Mesendoderm (in vitro differentiated cells): ENCODE data around the gene BTBD16.

Experiments used
- DNase-seq: peaks from one replicate; pipeline ENCODE4 v3.0.0; 2013
- H2AK5ac ChIP-seq: 2 replicates; pipeline ENCODE4 v1.6.1; 2013; ENCODE audit warnings: low read length, inconsistent platforms
- H2BK120ac ChIP-seq: 2 replicates; pipeline ENCODE4 v1.6.1; 2013; ENCODE audit warnings: low read depth, mild to moderate bottlenecking, low read length, moderate library complexity, mixed read lengths
- H2BK15ac ChIP-seq: replicated peaks from 2 replicates; pipeline ENCODE4 v1.6.1; 2013; ENCODE audit warnings: low read depth, mild to moderate bottlenecking, moderate library complexity
- H2BK5ac ChIP-seq: 2 replicates; pipeline ENCODE4 v1.6.1; 2013; ENCODE audit warnings: low read length, inconsistent platforms
- H3K18ac ChIP-seq: 2 replicates; pipeline ENCODE4 v1.6.1; 2013; ENCODE audit warnings: mild to moderate bottlenecking, low read length, mixed read lengths
- H3K23ac ChIP-seq: one replicate; pipeline ENCODE4 v1.6.1; 2013; ENCODE audit warnings: low read length
- H3K27ac ChIP-seq: 2 replicates; pipeline ENCODE4 v1.5.1; 2013; ENCODE audit warnings: low read depth, mild to moderate bottlenecking, inconsistent platforms, low read length, moderate library complexity
- H3K27me3 ChIP-seq: 2 replicates; pipeline ENCODE4 v1.6.1; 2013; ENCODE audit warnings: low read length, control low read depth, mild to moderate bottlenecking, inconsistent platforms; ENCODE audit not compliant: insufficient read depth, poor library complexity
- H3K36me3 ChIP-seq: 2 replicates; pipeline ENCODE4 v1.6.1; 2013; ENCODE audit warnings: low read length, inconsistent platforms; ENCODE audit not compliant: control insufficient read depth, insufficient read depth
- H3K4ac ChIP-seq: one replicate; pipeline ENCODE4 v1.6.1; 2013; ENCODE audit warnings: low read depth, mild to moderate bottlenecking, low read length, moderate library complexity
- H3K4me1 ChIP-seq: 2 replicates; pipeline ENCODE4 v1.6.1; 2013; ENCODE audit warnings: low read depth, low read length, inconsistent platforms; ENCODE audit not compliant: control insufficient read depth
- H3K4me2 ChIP-seq: 2 replicates; pipeline ENCODE4 v1.6.1; 2013; ENCODE audit warnings: low read length
- H3K4me3 ChIP-seq: 2 replicates; pipeline ENCODE4 v1.5.1; 2013; ENCODE audit warnings: mild to moderate bottlenecking, low read length
- H3K56ac ChIP-seq: one replicate; pipeline ENCODE4 v1.6.1; 2013; ENCODE audit warnings: low read length
- H3K79me1 ChIP-seq: 2 replicates; pipeline ENCODE4 v1.6.1; 2013; ENCODE audit warnings: low read length, inconsistent platforms
- H3K79me2 ChIP-seq: 2 replicates; pipeline ENCODE4 v1.6.1; 2013; ENCODE audit warnings: mild to moderate bottlenecking, low read length; ENCODE audit not compliant: control insufficient read depth, insufficient read depth
- H3K9ac ChIP-seq: 2 replicates; pipeline ENCODE4 v1.6.1; 2013; ENCODE audit warnings: low read length, inconsistent platforms
- H4K5ac ChIP-seq: one replicate; pipeline ENCODE4 v1.6.1; 2013; ENCODE audit warnings: low read length
- H4K8ac ChIP-seq: one replicate; pipeline ENCODE4 v1.6.1; 2013; ENCODE audit warnings: low read depth, mild to moderate bottlenecking, control low read depth, low read length, moderate library complexity
- WGBS: extraction: QIAGEN DNeasy Blood & Tissue Kit; methylation state at CpG from one replicate; pipeline ENCODE4 v1.1.7; 2013; ENCODE audit warnings: low lambda C conversion rate, missing lambda C conversion rate; ENCODE audit not compliant: insufficient coverage; ENCODE audit errors: extremely low coverage; 5-methylcytosine and 5-hydroxymethylcytosine counted together

Gene BTBD16

DNA sequence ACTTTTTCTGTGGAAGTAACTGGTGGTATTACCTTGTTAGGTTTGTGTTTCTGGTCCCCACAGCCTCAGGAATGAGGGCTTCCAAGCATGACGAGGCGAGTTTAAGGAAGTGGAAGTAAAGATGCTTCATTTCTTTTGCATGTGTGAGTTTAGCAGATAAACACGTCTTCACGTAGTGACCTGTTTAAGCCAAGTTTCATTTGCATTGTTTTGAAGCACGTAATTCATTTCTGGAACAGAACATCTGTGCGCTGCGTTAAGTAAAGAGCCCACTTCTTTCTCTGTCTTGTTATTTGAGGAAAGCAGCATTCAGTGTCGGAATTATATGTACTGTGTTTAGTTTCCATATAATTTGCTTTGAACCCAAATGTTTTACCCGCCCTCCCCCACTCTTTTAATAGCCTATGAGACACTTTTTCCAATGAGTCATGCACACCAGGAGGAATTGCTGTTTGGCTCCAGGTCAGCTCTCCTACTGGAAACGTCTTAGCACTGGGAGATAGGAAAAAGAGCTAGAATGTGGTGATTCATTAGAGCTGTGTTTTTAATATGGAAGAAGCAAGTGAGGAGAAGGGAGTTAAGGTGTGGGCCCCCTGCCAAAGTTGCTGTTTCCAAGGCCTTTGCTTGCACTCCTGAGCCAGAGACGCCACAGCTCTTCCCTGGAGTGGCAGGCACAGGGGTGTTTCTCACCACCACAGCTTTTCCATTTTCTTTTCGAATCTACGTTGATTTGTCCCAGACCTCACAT is 36.7 kb downstream of the BTBD16 start:
- Histone ChIP-seq H3K27ac (no peak overlapping the region), H3K79me2 (no peaks in the 10 kb centered on the region)

DNA sequence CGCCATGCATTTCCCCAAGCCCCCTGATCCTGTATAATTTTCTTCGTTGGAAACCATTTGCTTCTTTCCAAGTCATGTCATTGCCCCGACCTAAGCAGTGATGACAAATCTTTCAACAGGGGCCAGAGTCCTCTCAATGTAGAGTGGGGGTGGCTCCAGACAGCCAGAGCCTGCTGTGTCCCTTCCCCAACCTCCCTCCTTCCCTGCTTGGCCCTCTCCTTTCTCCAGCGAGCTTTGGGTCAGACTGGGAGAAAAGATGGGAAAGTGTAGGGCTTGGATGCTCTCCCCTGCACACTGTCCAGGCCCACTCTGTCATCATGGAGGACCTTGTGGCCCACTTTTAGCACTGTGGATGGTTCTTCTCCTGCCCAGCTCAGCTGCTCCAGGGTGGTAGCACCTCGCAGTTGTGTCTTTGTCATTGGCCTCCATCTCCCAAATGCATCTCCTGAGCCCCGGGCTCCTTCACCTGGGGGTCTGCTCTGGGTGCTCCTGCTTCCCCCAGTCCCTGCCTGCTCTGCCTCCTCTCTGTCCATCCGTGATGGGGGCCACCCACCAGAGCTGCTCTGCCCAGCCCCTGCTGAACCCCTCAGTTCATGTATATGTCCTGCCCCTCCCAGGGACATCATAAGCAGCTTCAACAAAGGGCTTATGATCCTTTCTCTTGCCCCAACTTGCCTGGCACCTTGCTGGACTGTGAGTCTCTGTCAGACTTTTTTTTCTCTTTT is 37.5 kb downstream of the BTBD16 start:
- H3K4me3 ChIP-seq = no peak overlapping the region
- H3K18ac ChIP-seq = no peak overlapping the region
- H4K8ac ChIP-seq = no peak overlapping the region
- peaks cover 2% of the 10 kb centered on the region for H3K4me1 ChIP-seq
- H3K27ac ChIP-seq = no peak overlapping the region
- WGBS = no CpG with 5 or more reads among the region's 7 CpGs
- DNase-seq = no peak
- H3K4ac ChIP-seq = no peak overlapping the region
- H2BK5ac ChIP-seq = no peak overlapping the region
- H3K56ac ChIP-seq = no peak overlapping the region
- H2BK15ac ChIP-seq = no peak overlapping the region
- H3K23ac ChIP-seq = no peak overlapping the region
- no peaks in the 10 kb centered on the region for H3K79me1 ChIP-seq
- H3K36me3 ChIP-seq = no peaks in the 10 kb centered on the region
- no peak overlapping the region for H4K5ac ChIP-seq
- no peaks in the 10 kb centered on the region for H3K27me3 ChIP-seq
- no peak overlapping the region for H3K9ac ChIP-seq
- H2BK120ac ChIP-seq = no peak overlapping the region
- no peak overlapping the region for H3K4me2 ChIP-seq
- no peaks in the 10 kb centered on the region for H3K79me2 ChIP-seq
- H2AK5ac ChIP-seq = no peak overlapping the region

More for the DNA sequence above, 36.7 kb downstream of the BTBD16 start:
- H3K18ac ChIP-seq = no peak overlapping the region
- H4K5ac ChIP-seq = no peak overlapping the region
- H3K23ac ChIP-seq = peak overlapping the region; percentile 57
- no peaks in the 10 kb centered on the region for H3K79me1 ChIP-seq
- H3K27me3 ChIP-seq = no peaks in the 10 kb centered on the region
- no peak overlapping the region for H3K4ac ChIP-seq
- H3K4me1 ChIP-seq = peaks cover 2% of the 10 kb centered on the region
- H2BK15ac ChIP-seq = no peak overlapping the region
- peak; percentile 68 for DNase-seq
- H3K4me3 ChIP-seq = no peak overlapping the region
- no peaks in the 10 kb centered on the region for H3K36me3 ChIP-seq
- H4K8ac ChIP-seq = no peak overlapping the region
- no peak overlapping the region for H2BK120ac ChIP-seq
- no peak overlapping the region for H3K4me2 ChIP-seq
- no peak overlapping the region for H2AK5ac ChIP-seq
- no CpG with 5 or more reads among the region's 13 CpGs for WGBS
- H3K9ac ChIP-seq = no peak overlapping the region
- H3K56ac ChIP-seq = no peak overlapping the region
- no peak overlapping the region for H2BK5ac ChIP-seq

DNA sequence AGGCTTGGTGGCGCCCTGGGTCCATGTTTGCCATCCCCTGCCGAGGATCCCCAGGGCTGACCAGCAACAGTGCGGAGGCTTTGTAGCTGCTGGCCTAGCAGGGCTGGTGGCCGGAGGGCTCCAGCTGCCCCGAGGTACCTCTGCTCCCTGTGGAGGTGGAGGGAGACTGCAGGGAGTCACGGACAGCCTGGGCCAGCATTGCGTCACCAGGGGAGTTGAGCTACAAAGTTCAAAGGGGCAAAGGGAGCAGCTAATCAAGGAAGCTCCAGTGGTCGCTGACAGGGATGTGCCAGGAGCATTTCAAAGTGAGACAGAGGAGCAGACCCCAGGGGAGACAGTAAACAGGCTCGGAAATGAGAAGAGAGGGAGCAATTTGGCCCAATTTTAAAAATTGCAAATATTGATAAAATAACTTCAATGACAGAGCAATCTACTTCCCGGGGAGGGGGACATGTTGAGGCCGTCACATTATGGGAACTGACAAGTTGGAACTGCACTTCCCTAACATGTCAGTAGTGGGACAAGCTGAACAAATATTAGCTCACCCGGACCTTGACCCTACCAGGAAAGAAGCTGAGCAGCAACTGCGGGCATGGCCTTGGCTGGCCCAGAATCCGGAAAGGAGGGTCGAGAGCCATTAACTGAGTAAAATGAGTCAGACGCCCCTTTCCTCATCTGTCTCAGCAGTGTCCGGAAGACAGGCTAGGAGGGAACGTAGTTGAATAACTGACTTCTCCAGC is 39.4 kb downstream of the BTBD16 start:
- Histone ChIP-seq H3K79me1 (no peaks in the 10 kb centered on the region), H2BK15ac (no peak overlapping the region), H2BK5ac (no peak overlapping the region), H3K4ac (no peak overlapping the region), H4K5ac (no peak overlapping the region), H3K79me2 (no peaks in the 10 kb centered on the region), H3K9ac (no peak overlapping the region), H3K4me2 (no peak overlapping the region), H3K4me1 (peaks cover 2% of the 10 kb centered on the region), H3K4me3 (no peak overlapping the region), H3K27me3 (no peaks in the 10 kb centered on the region), H2AK5ac (no peak overlapping the region), H3K23ac (no peak overlapping the region), H2BK120ac (no peak overlapping the region), H3K56ac (no peak overlapping the region), H4K8ac (no peak overlapping the region), H3K36me3 (no peaks in the 10 kb centered on the region), H3K18ac (no peak overlapping the region), H3K27ac (no peak overlapping the region)
- no peak for DNase-seq
- WGBS = no CpG with 5 or more reads among the region's 18 CpGs

DNA sequence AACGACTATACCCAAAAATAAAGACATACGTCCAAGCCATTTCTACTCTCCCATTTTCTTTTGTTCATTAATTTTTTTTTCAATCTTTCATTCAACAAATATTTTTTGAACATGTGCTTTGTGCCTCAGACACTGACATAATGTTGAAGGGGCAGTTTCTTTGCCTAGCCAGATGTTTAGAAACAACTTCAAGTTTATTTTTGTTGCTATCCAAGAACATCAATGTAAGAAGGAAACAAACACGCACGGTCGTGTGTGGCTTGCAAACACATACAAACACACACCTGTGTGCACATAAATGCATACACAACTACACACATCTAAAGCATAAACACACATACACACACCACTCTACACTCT is 39.9 kb downstream of the BTBD16 start:
- no peaks in the 10 kb centered on the region for H3K27me3 ChIP-seq
- H3K4me2 ChIP-seq = no peak overlapping the region
- H3K79me2 ChIP-seq = no peaks in the 10 kb centered on the region
- no peaks in the 10 kb centered on the region for H3K79me1 ChIP-seq
- no CpG with 5 or more reads among the region's 5 CpGs for WGBS
- H3K27ac ChIP-seq = no peak overlapping the region
- H4K5ac ChIP-seq = no peak overlapping the region
- H3K4me1 ChIP-seq = peaks cover 2% of the 10 kb centered on the region
- no peak overlapping the region for H2AK5ac ChIP-seq
- H4K8ac ChIP-seq = no peak overlapping the region
- H3K18ac ChIP-seq = no peak overlapping the region
- no peak overlapping the region for H3K9ac ChIP-seq
- H2BK15ac ChIP-seq = no peak overlapping the region
- H3K23ac ChIP-seq = no peak overlapping the region
- H3K56ac ChIP-seq = no peak overlapping the region
- no peak overlapping the region for H3K4me3 ChIP-seq
- no peaks in the 10 kb centered on the region for H3K36me3 ChIP-seq
- no peak for DNase-seq
- H2BK120ac ChIP-seq = no peak overlapping the region
- H2BK5ac ChIP-seq = no peak overlapping the region
- H3K4ac ChIP-seq = no peak overlapping the region

DNA sequence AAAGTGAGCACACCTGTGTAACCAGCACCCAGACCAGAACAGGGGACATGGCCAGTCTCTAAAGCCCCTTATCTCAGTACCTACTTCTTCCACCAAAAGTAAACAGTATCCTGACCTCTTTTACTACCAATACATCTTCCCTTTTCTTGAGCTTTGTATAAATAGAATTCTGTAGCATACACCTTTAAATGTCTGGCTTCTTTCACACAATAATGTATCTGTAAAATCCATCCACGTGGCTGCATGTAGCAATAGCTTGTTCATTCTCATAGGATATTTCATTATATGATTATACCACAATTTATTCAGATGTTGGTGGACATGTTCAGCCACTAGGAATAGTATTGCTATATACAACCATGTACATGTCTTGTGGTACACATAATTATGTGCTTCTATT is 40.6 kb downstream of the BTBD16 start:
- no peak for DNase-seq
- Histone ChIP-seq H3K23ac (no peak overlapping the region), H3K27me3 (no peaks in the 10 kb centered on the region), H3K56ac (no peak overlapping the region), H3K27ac (no peak overlapping the region), H3K79me1 (no peaks in the 10 kb centered on the region), H3K4me3 (no peak overlapping the region), H4K5ac (no peak overlapping the region), H3K4me1 (peaks cover 2% of the 10 kb centered on the region), H3K4me2 (no peak overlapping the region), H3K79me2 (no peaks in the 10 kb centered on the region), H4K8ac (no peak overlapping the region), H3K18ac (no peak overlapping the region), H2BK5ac (no peak overlapping the region), H3K4ac (no peak overlapping the region), H3K9ac (no peak overlapping the region), H2AK5ac (no peak overlapping the region), H2BK15ac (no peak overlapping the region), H3K36me3 (no peaks in the 10 kb centered on the region), H2BK120ac (no peak overlapping the region)
- no CpG with 5 or more reads among the region's 1 CpG for WGBS
